IMR-90 (cell line): Measurements from ENCODE around the gene DSCAML1. TPM values are rescaled to one million over a fixed set of nuclear protein-coding genes. Genes with fewer than 3 reads are reported as not detected.

Source experiments
- ATAC-seq: fragments of 200-7000 bp; cut with Tn5 transposase; 2 replicates; pipeline ENCODE4 v1.9.1; 2020; ENCODE audit warnings: low read depth, mild to moderate bottlenecking, moderate library complexity
- BruUV-seq: library from RNA; stranded (reverse); fragments of 400-500 nt; replicated peaks from 2 replicates; lab custom pipeline; 2021; lab: Mats Ljungman, UMichigan
- CTCF ChIA-PET: fragments of 300-600 bp; formaldehyde crosslinking; extraction: SDS; loops from one replicate; lab custom pipeline; 2021; ENCODE audit warnings: antibody characterized with exemption; lab: Yijun Ruan, JAX
- POLR2A ChIA-PET: fragments of 300-600 bp; sonication (Branson Sonifier 250); formaldehyde crosslinking; loops from one replicate; lab custom pipeline; 2022; ENCODE audit warnings: antibody characterized with exemption; ENCODE audit not compliant: unreplicated experiment; lab: Charles Lee
- DNase-seq: peaks from one replicate; pipeline ENCODE4 v3.0.0; 2013
- H2AFZ ChIP-seq: replicated peaks from 2 replicates; pipeline ENCODE3; 2013; ENCODE audit warnings: low read length, mild to moderate bottlenecking; ENCODE audit not compliant: poor library complexity
- H2AK5ac ChIP-seq: 2 replicates; pipeline ENCODE4 v1.6.1; 2013; ENCODE audit warnings: low read depth, low read length, inconsistent platforms
- H2AK9ac ChIP-seq: replicated peaks from 2 replicates; pipeline ENCODE3; 2013; ENCODE audit warnings: mild to moderate bottlenecking, low read depth, low read length, moderate library complexity; ENCODE audit not compliant: poor library complexity
- H2BK120ac ChIP-seq: 2 replicates; pipeline ENCODE4 v1.6.1; 2013; ENCODE audit warnings: low read depth, low read length, inconsistent platforms
- H2BK15ac ChIP-seq: 3 replicates; pipeline ENCODE4 v1.6.1; 2013; ENCODE audit warnings: low read depth, low read length, inconsistent platforms
- H2BK20ac ChIP-seq: 2 replicates; pipeline ENCODE4 v1.6.1; 2013; ENCODE audit warnings: low read depth, mild to moderate bottlenecking, inconsistent platforms, low read length, moderate library complexity
- H2BK5ac ChIP-seq: 2 replicates; pipeline ENCODE4 v1.6.1; 2013; ENCODE audit warnings: mild to moderate bottlenecking, low read depth, low read length, inconsistent platforms; ENCODE audit not compliant: poor library complexity, severe bottlenecking
- H3K14ac ChIP-seq: replicated peaks from 2 replicates; pipeline ENCODE4 v1.6.1; 2013; ENCODE audit warnings: low read depth, low read length, inconsistent platforms
- H3K18ac ChIP-seq: 2 replicates; pipeline ENCODE4 v1.6.1; 2013; ENCODE audit warnings: low read depth, low read length, control low read depth
- H3K23ac ChIP-seq: 2 replicates; pipeline ENCODE4 v1.6.1; 2013; ENCODE audit warnings: low read depth, low read length, inconsistent platforms
- H3K27ac ChIP-seq: 2 replicates; pipeline ENCODE4 v1.5.1; 2013; ENCODE audit warnings: mild to moderate bottlenecking, control low read depth, low read length; ENCODE audit not compliant: insufficient read depth
- H3K27me3 ChIP-seq: 2 replicates; pipeline ENCODE4 v1.6.1; 2013; ENCODE audit warnings: low read length; ENCODE audit not compliant: control insufficient read depth, insufficient read depth
- H3K36me3 ChIP-seq: 2 replicates; pipeline ENCODE4 v1.6.1; 2013; ENCODE audit warnings: low read length, mixed read lengths; ENCODE audit not compliant: control insufficient read depth, insufficient read depth
- H3K4ac ChIP-seq: 2 replicates; pipeline ENCODE4 v1.6.1; 2013; ENCODE audit warnings: low read depth, low read length, inconsistent platforms
- H3K4me1 ChIP-seq: 2 replicates; pipeline ENCODE4 v1.6.1; 2013; ENCODE audit warnings: low read length, mixed read lengths; ENCODE audit not compliant: control insufficient read depth, insufficient read depth
- H3K4me2 ChIP-seq: 2 replicates; pipeline ENCODE4 v1.6.1; 2013; ENCODE audit warnings: low read depth, mild to moderate bottlenecking, control low read depth, low read length, moderate library complexity
- H3K4me3 ChIP-seq: 2 replicates; pipeline ENCODE4 v1.5.1; 2013; ENCODE audit warnings: low read depth, mild to moderate bottlenecking, control low read depth, low read length, moderate library complexity; ENCODE audit not compliant: insufficient read depth
- H3K56ac ChIP-seq: 2 replicates; pipeline ENCODE4 v1.6.1; 2013; ENCODE audit warnings: low read length, inconsistent platforms; ENCODE audit not compliant: insufficient read depth; ENCODE audit errors: extremely low read depth
- H3K79me1 ChIP-seq, 2 experiments: 2 replicates each; pipeline ENCODE4 v1.6.1; 2013; ENCODE audit warnings: low read length in 2 of 2, inconsistent platforms in 1 of 2, low read depth in 1 of 2
- H3K9ac ChIP-seq: 2 replicates; pipeline ENCODE4 v1.6.1; 2013; ENCODE audit warnings: low read depth, low read length, control low read depth
- H3K9me1 ChIP-seq: 2 replicates; pipeline ENCODE4 v1.6.1; 2013; ENCODE audit warnings: low read length, inconsistent platforms; ENCODE audit not compliant: insufficient read depth
- H3K9me3 ChIP-seq: 2 replicates; pipeline ENCODE4 v1.6.1; 2013; ENCODE audit warnings: low read length; ENCODE audit not compliant: control insufficient read depth, insufficient read depth
- H4K20me1 ChIP-seq: 2 replicates; pipeline ENCODE4 v1.6.1; 2013; ENCODE audit warnings: low read length, inconsistent platforms; ENCODE audit not compliant: insufficient read depth
- H4K5ac ChIP-seq: 2 replicates; pipeline ENCODE4 v1.6.1; 2013; ENCODE audit warnings: mild to moderate bottlenecking, low read depth, low read length, control low read depth
- H4K8ac ChIP-seq, 2 experiments: 2 replicates each; pipeline ENCODE4 v1.6.1; 2013; ENCODE audit warnings: low read depth in 2 of 2, low read length in 2 of 2, control low read depth in 1 of 2, inconsistent platforms in 1 of 2
- H4K91ac ChIP-seq: 2 replicates; pipeline ENCODE4 v1.6.1; 2013; ENCODE audit warnings: low read depth, low read length, inconsistent platforms; ENCODE audit not compliant: insufficient read depth
- CEBPB ChIP-seq: IDR thresholded peaks from 2 replicates; pipeline ENCODE4 v1.6.1; 2012; ENCODE audit warnings: low read depth, low read length, improper control_type of control experiment
- CHD1 ChIP-seq: IDR thresholded peaks from 2 replicates; pipeline ENCODE4 v1.6.1; 2012; ENCODE audit warnings: low read depth, low read length, improper control_type of control experiment
- CTCF ChIP-seq: conservative IDR thresholded peaks from 2 replicates; pipeline ENCODE4 v1.5.1; 2012; ENCODE audit warnings: mild to moderate bottlenecking, low read depth, low read length, improper control_type of control experiment
- ELK1 ChIP-seq: fragments of 150-350 bp; IDR thresholded peaks from 2 replicates; pipeline ENCODE4 v1.6.1; 2016; ENCODE audit warnings: low read depth, mild to moderate bottlenecking, low read length, moderate library complexity, borderline replicate concordance
- FOS ChIP-seq: fragments of 150-350 bp; IDR thresholded peaks from 2 replicates; pipeline ENCODE4 v1.6.1; 2016; ENCODE audit warnings: low read depth, low read length
- MAFK ChIP-seq: IDR thresholded peaks from 2 replicates; pipeline ENCODE4 v1.6.1; 2012; ENCODE audit warnings: low read depth, low read length, improper control_type of control experiment
- MAZ ChIP-seq: IDR thresholded peaks from 2 replicates; pipeline ENCODE4 v1.6.1; 2012; ENCODE audit warnings: low read depth, mild to moderate bottlenecking, low read length, improper control_type of control experiment, moderate library complexity, borderline replicate concordance
- MXI1 ChIP-seq: IDR thresholded peaks from 2 replicates; pipeline ENCODE4 v1.6.1; 2012; ENCODE audit warnings: low read depth, mild to moderate bottlenecking, low read length, moderate library complexity, borderline replicate concordance
- NFE2L2 ChIP-seq: fragments of 150-350 bp; IDR thresholded peaks from 2 replicates; pipeline ENCODE4 v1.6.1; 2016; ENCODE audit warnings: low read depth, mild to moderate bottlenecking, low read length
- POLR2A ChIP-seq: IDR thresholded peaks from 2 replicates; pipeline ENCODE4 v1.6.1; 2012; ENCODE audit warnings: mild to moderate bottlenecking, low read depth, low read length
- RAD21 ChIP-seq: IDR thresholded peaks from 2 replicates; pipeline ENCODE4 v1.6.1; 2012; ENCODE audit warnings: low read length, improper control_type of control experiment
- RCOR1 ChIP-seq: IDR thresholded peaks from 2 replicates; pipeline ENCODE4 v1.6.1; 2012; ENCODE audit warnings: mild to moderate bottlenecking, low read length, improper control_type of control experiment; ENCODE audit not compliant: insufficient replicate concordance
- RFX5 ChIP-seq: IDR thresholded peaks from 2 replicates; pipeline ENCODE4 v1.8.0; 2012; ENCODE audit warnings: low read depth, mild to moderate bottlenecking, low read length, moderate library complexity
- SMC3 ChIP-seq: fragments of 150-350 bp; IDR thresholded peaks from 2 replicates; pipeline ENCODE4 v1.6.1; 2016; ENCODE audit warnings: low read depth, mild to moderate bottlenecking, antibody characterized with exemption, low read length, moderate library complexity
- WGBS, 2 experiments: methylation state at CpG; one replicate each; pipeline versions ENCODE4 v1.1.5 to v1.1.7; 2013; ENCODE audit warnings: missing lambda C conversion rate in 2 of 2; ENCODE audit not compliant: insufficient read length in 1 of 2; ENCODE audit errors: extremely low coverage in 2 of 2; 5-methylcytosine and 5-hydroxymethylcytosine counted together
- dilution Hi-C: fragments of 300-500 bp; cut with HindIII; formaldehyde crosslinking; loops from one replicate; pipeline ENCODE4 v1.14.3; 2018; ENCODE audit warnings: low sequenced_read_pairs; ENCODE audit not compliant: unreplicated experiment
- in situ Hi-C: fragments of 300-500 bp; cut with MboI; formaldehyde crosslinking; loops from 3 replicates; pipeline ENCODE4 v1.14.3; 2019; ENCODE audit warnings: low sequenced_read_pairs, inconsistent platforms, mixed read lengths
- intact Hi-C: fragments of 100-400 bp; cut with micrococcal nuclease; formaldehyde crosslinking; loops from 2 replicates; pipeline ENCODE4 v1.10.0; 2022
- polyA plus RNA-seq, 3 experiments: library from polyadenylated mRNA; depleted of rRNA; stranded (reverse); fragments of >200 nt; gene quantifications; 2 replicates each; pipeline ENCODE4 v1.2.3, GENCODE V29; 2012; ENCODE audit warnings: low replicate concordance in 1 of 3
- total RNA-seq: library from RNA; depleted of rRNA; stranded (reverse); fragments of >200 nt; gene quantifications from 2 replicates; pipeline ENCODE4 v1.2.3, GENCODE V29; 2012
- TF ChIP-seq, protein P1 (sequence below): fragments of 150-350 bp; IDR thresholded peaks from 2 replicates; pipeline ENCODE4 v1.6.1; 2017; ENCODE audit warnings: mild to moderate bottlenecking, antibody characterized with exemption, low read length, low read depth

Gene DSCAML1
- total and polyA plus RNA-seq, 2 of the 4 experiments (the other 2 are of a cell fraction): not detected

DNA sequence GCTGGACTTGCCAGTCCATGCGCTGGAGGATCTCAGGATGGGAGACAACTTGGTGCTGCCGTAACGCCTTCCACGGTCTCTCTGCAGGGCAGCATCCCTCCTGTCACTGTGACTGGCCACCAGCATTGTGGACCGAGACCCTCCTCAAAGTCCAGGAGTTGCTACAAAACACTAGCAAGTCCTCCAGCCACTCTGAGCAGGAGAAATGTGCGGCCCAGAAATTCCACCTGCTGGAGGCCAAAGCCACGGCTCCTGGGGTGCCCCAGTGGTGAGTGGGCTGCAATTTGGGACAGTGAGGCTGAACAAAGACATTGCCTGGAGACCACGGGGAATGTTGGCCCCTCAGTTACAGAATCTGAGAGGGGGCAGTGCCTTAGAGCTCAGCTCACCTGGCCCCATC is 6.9 kb upstream of the DSCAML1 start:
- no peak overlapping the region for H2BK5ac ChIP-seq
- H3K23ac ChIP-seq: no peak overlapping the region
- H3K4ac ChIP-seq: no peak overlapping the region
- POLR2A ChIA-PET: no interaction called here
- H2AK5ac ChIP-seq: no peak overlapping the region
- no peak for DNase-seq
- no peak for ATAC-seq
- H2AK9ac ChIP-seq: no peak overlapping the region
- H3K9ac ChIP-seq: no peak overlapping the region
- no TSS peak for BruUV-seq
- in situ Hi-C loops (loop anchor here (10.0 kb wide), 1 partner anchor 359 kb away; no protein-coding TSS in a partner anchor), dilution Hi-C loops (no loop called here), intact Hi-C loops (no loop called here)
- H4K91ac ChIP-seq: no peak overlapping the region
- no peak overlapping the region for H4K8ac ChIP-seq
- H2BK15ac ChIP-seq: no peak overlapping the region
- peaks cover 43% of the 10 kb centered on the region for H3K27me3 ChIP-seq
- H3K4me1 ChIP-seq: no peaks in the 10 kb centered on the region
- TF ChIP-seq FOS: no peak
- no peak for TF ChIP-seq RAD21
- no peak for TF ChIP-seq RCOR1
- TF ChIP-seq CTCF: no peak
- no peak for TF ChIP-seq NFE2L2
- no peak for TF ChIP-seq MXI1
- TF ChIP-seq POLR2A: no peak
- TF ChIP-seq RFX5: no peak
- no peak for TF ChIP-seq MAZ
- TF ChIP-seq MAFK: no peak
- TF ChIP-seq, protein P1, sequence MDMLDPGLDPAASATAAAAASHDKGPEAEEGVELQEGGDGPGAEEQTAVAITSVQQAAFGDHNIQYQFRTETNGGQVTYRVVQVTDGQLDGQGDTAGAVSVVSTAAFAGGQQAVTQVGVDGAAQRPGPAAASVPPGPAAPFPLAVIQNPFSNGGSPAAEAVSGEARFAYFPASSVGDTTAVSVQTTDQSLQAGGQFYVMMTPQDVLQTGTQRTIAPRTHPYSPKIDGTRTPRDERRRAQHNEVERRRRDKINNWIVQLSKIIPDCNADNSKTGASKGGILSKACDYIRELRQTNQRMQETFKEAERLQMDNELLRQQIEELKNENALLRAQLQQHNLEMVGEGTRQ: no peak
- TF ChIP-seq SMC3: no peak
- no peak for TF ChIP-seq ELK1
- no peak for TF ChIP-seq CEBPB
- TF ChIP-seq CHD1: no peak
- CTCF ChIA-PET: interaction anchor here (1.2 kb wide), 1 partner anchor 14 kb away, joined by 3 read pairs; no protein-coding TSS in a partner anchor
- no peak overlapping the region for H3K14ac ChIP-seq
- no peaks in the 10 kb centered on the region for H3K79me1 ChIP-seq
- no peaks in the 10 kb centered on the region for H3K9me3 ChIP-seq
- H2AFZ ChIP-seq: no peak overlapping the region
- no peak overlapping the region for H3K4me3 ChIP-seq
- H2BK120ac ChIP-seq: no peak overlapping the region
- no peak overlapping the region for H3K18ac ChIP-seq
- H3K56ac ChIP-seq: no peak overlapping the region
- H3K27ac ChIP-seq: no peak overlapping the region
- no peak overlapping the region for H3K4me2 ChIP-seq
- H2BK20ac ChIP-seq: no peak overlapping the region
- no peaks in the 10 kb centered on the region for H3K9me1 ChIP-seq
- no CpG with 5 or more reads among the region's 8 CpGs for WGBS, 2 experiments
- H4K20me1 ChIP-seq: no peaks in the 10 kb centered on the region
- no peaks in the 10 kb centered on the region for H3K36me3 ChIP-seq
- no peak overlapping the region for H4K5ac ChIP-seq
